GM12878 (cell line): Measurements from ENCODE around the gene NUMA1. TPM values are rescaled to one million over a fixed set of nuclear protein-coding genes. Genes with fewer than 3 reads are reported as not detected.

Source experiments
- ATAC-seq: fragments of 200-7000 bp; cut with Tn5 transposase; 3 replicates; pipeline ENCODE4 v1.9.1; 2020; ENCODE audit warnings: mild to moderate bottlenecking, moderate library complexity
- Bru-seq: library from RNA; stranded (reverse); fragments of 400-500 nt; gene quantifications from one replicate; lab custom pipeline; 2021; lab: Mats Ljungman, UMichigan
- BruChase-seq, 2 experiments: library from RNA; stranded (reverse); fragments of 400-500 nt; gene quantifications; one replicate each; lab custom pipeline; 2021; lab: Mats Ljungman, UMichigan
- BruUV-seq: library from RNA; stranded (reverse); fragments of 400-500 nt; replicated peaks from 2 replicates; lab custom pipeline; 2021; lab: Mats Ljungman, UMichigan
- CTCF ChIA-PET: fragments of 300-600 bp; sonication (Branson Sonifier 250); formaldehyde crosslinking; extraction: SDS; loops from one replicate; lab custom pipeline; 2021; ENCODE audit warnings: inconsistent platforms; lab: Yijun Ruan, JAX
- POLR2A ChIA-PET: fragments of 350-600 bp; formaldehyde crosslinking; extraction: SDS; loops from one replicate; lab custom pipeline; 2021; ENCODE audit warnings: inconsistent platforms; lab: Charles Lee
- RAD21 ChIA-PET: fragments of 300-600 bp; sonication (Branson Sonifier 250); formaldehyde crosslinking; loops from one replicate; lab custom pipeline; 2023; ENCODE audit warnings: antibody characterized with exemption; ENCODE audit not compliant: unreplicated experiment; lab: Charles Lee
- SMC1A ChIA-PET: fragments of 300-600 bp; sonication (Branson Sonifier 250); formaldehyde crosslinking; loops from one replicate; lab custom pipeline; 2023; ENCODE audit not compliant: unreplicated experiment, uncharacterized antibody; lab: Charles Lee
- DNase-seq: peaks from one replicate; pipeline ENCODE4 v3.0.0-alpha.2; 2011; ENCODE audit warnings: low read depth, low spot score
- FAIRE-seq: peaks from 3 replicates; lab custom pipeline; 2011; peaks lifted over from hg19 to GRCh38; lab: Jason Lieb, UNC
- H2AFZ ChIP-seq: 2 replicates; pipeline ENCODE4 v1.6.0; 2011; ENCODE audit warnings: low read depth, low read length, control low read depth; ENCODE audit not compliant: control insufficient read depth
- H3K27ac ChIP-seq: 2 replicates; pipeline ENCODE4 v1.5.1; 2011; ENCODE audit warnings: control low read depth; ENCODE audit not compliant: control insufficient read depth, insufficient read depth
- H3K27me3 ChIP-seq, 2 experiments: replicated peaks in 1 of 2; 2 replicates each; pipeline versions ENCODE4 v1.6.0 to v1.6.1; 2011; ENCODE audit warnings: low read length in 1 of 2; ENCODE audit not compliant: control insufficient read depth in 2 of 2, insufficient read depth in 2 of 2
- H3K36me3 ChIP-seq, 2 experiments: 2 replicates each; pipeline ENCODE4 v1.5.1; 2011; ENCODE audit warnings: low read length in 1 of 2; ENCODE audit not compliant: control insufficient read depth in 2 of 2, insufficient read depth in 2 of 2
- H3K4me1 ChIP-seq: 2 replicates; pipeline ENCODE4 v1.6.1; 2011; ENCODE audit warnings: mild to moderate bottlenecking, low read length, moderate library complexity, mixed read lengths; ENCODE audit not compliant: control insufficient read depth, insufficient read depth
- H3K4me2 ChIP-seq: 2 replicates; pipeline ENCODE4 v1.6.0; 2011; ENCODE audit warnings: control low read depth; ENCODE audit not compliant: control insufficient read depth, insufficient read depth
- H3K4me3 ChIP-seq: fragments of 200-600 bp; sonication (generic); 2 replicates; pipeline ENCODE4 v1.5.1; 2016
- H3K79me2 ChIP-seq: 2 replicates; pipeline ENCODE4 v1.6.0; 2011; ENCODE audit warnings: low read length; ENCODE audit not compliant: control insufficient read depth, insufficient read depth
- H3K9ac ChIP-seq: 2 replicates; pipeline ENCODE4 v1.8.0; 2011; ENCODE audit warnings: low read length, control low read depth, mixed read lengths; ENCODE audit not compliant: control insufficient read depth, insufficient read depth
- H3K9me3 ChIP-seq: replicated peaks from 3 replicates; pipeline ENCODE4 v1.5.1; 2011; ENCODE audit warnings: mild to moderate bottlenecking, low read length; ENCODE audit not compliant: control insufficient read depth, insufficient read depth
- H4K20me1 ChIP-seq: 2 replicates; pipeline ENCODE4 v1.6.0; 2011; ENCODE audit not compliant: control insufficient read depth, insufficient read depth
- CTCF ChIP-seq, 3 experiments: IDR thresholded peaks in 2 of 3; conservative IDR thresholded peaks in 1 of 3; 2 replicates each; pipeline ENCODE4 v1.5.1; 2011; ENCODE audit warnings: low read depth in 3 of 3, low read length in 3 of 3, mild to moderate bottlenecking in 3 of 3, control low read depth in 2 of 3, moderate library complexity in 2 of 3, inconsistent platforms in 1 of 3, mixed read lengths in 1 of 3; ENCODE audit not compliant: control insufficient read depth in 2 of 3, insufficient read depth in 1 of 3; ENCODE audit errors: extremely low read depth in 1 of 3
- POU2F2 ChIP-seq: IDR thresholded peaks from 3 replicates; pipeline ENCODE4 v1.6.1; 2011; ENCODE audit warnings: low read depth, mild to moderate bottlenecking, low read length, borderline replicate concordance
- RB1 ChIP-seq: fragments of 450-650 bp; formaldehyde crosslinking; IDR thresholded peaks from 2 replicates; pipeline ENCODE4 v1.6.1; 2017; ENCODE audit warnings: mild to moderate bottlenecking, borderline replicate concordance
- RCOR1 ChIP-seq: conservative IDR thresholded peaks from 2 replicates; pipeline ENCODE4 v1.6.1; 2012; ENCODE audit warnings: low read depth, low read length, improper control_type of control experiment
- SIN3A ChIP-seq: IDR thresholded peaks from 2 replicates; pipeline ENCODE4 v1.6.1; 2012; ENCODE audit warnings: low read depth, low read length, improper control_type of control experiment
- WRNIP1 ChIP-seq: IDR thresholded peaks from 2 replicates; pipeline ENCODE4 v1.6.1; 2011; ENCODE audit warnings: low read depth, low read length, improper control_type of control experiment, borderline replicate concordance
- ZNF592 ChIP-seq: fragments of 450-650 bp; IDR thresholded peaks from 2 replicates; pipeline ENCODE4 v1.6.1; 2017; ENCODE audit warnings: mild to moderate bottlenecking, moderate library complexity
- whole genome bisulfite sequencing: methylation state at CpG from one replicate; pipeline ENCODE4 v1.1.6; 2016; ENCODE audit warnings: low lambda C conversion rate; ENCODE audit not compliant: insufficient replicate concordance, insufficient coverage; ENCODE audit errors: missing lambda C conversion rate; 5-methylcytosine and 5-hydroxymethylcytosine counted together
- in situ Hi-C: fragments of 300-500 bp; cut with MboI; formaldehyde crosslinking; loops from 9 replicates; pipeline ENCODE4 v1.14.3; 2018; ENCODE audit warnings: mixed read lengths
- intact Hi-C: fragments of 100-400 bp; cut with micrococcal nuclease; formaldehyde crosslinking; loops from one replicate; pipeline ENCODE4 v1.14.2; 2022; ENCODE audit not compliant: unreplicated experiment
- long read RNA-seq, 2 experiments: library from polyadenylated mRNA; unstranded; transcript quantifications; one replicate each; pipeline ENCODE4 v2.0.0, GENCODE V29; 2019 to 2020
- polyA minus RNA-seq, 3 experiments: library from RNA; depleted of rRNA, polyadenylated mRNA; stranded (reverse); fragments of >200 nt; gene quantifications; 2 replicates each; pipeline ENCODE4 v1.2.3, GENCODE V29; 2011
- polyA plus RNA-seq, 11 experiments: library from polyadenylated mRNA; depleted of rRNA in 4 of 11; unstranded in 6 of 11; stranded (reverse) in 5 of 11; fragments of >200 nt; fragmentation: Nextera tagmentation in 4 of 11; fragmentation: Illumina TruSeq in 1 of 11; extraction: Ambion mirVana in 4 of 11; extraction: Trizol in 1 of 11; gene quantifications; 1 replicate in 1 of 11; 2 replicates in 10 of 11; pipeline versions ENCODE4 v1.2.1 to v1.2.3, GENCODE V29; 2011 to 2016; ENCODE audit warnings: inconsistent platforms in 2 of 11, missing spikeins in 2 of 11, low read depth in 1 of 11
- total RNA-seq, 4 experiments: library from RNA; depleted of rRNA in 3 of 4; stranded (reverse); fragments of >200 nt in 3 of 4; fragmentation: Illumina TruSeq in 1 of 4; extraction: Trizol in 1 of 4; gene quantifications; 2 replicates each; pipeline versions ENCODE4 v1.2.1 to v1.2.3, GENCODE V29; 2013 to 2021

The NUMA1 gene
- total RNA-seq (2013; cell fraction: nucleolus; rRNA removed): 241 and 261 TPM in 2 replicates
- total RNA-seq (2014; rRNA removed) (82.3 and 88.1 TPM in 2 replicates), total RNA-seq (2014; rRNA removed; fragmentation: Illumina TruSeq; extraction: Trizol) (44.3 TPM in 2 replicates), total RNA-seq (2021) (102 and 111 TPM in 2 replicates), polyA plus RNA-seq (2011; rRNA removed) (32.7 and 61.5 TPM in 2 replicates), polyA plus RNA-seq (2014; fragmentation: Illumina TruSeq; extraction: Trizol) (36.7 and 60.6 TPM in 2 replicates), polyA plus RNA-seq (2014; fragmentation: Nextera tagmentation; extraction: Ambion mirVana) (1 to 10 TPM; 5.5 to 7.1 TPM), polyA plus RNA-seq (2014; rRNA removed) (77.3 and 84.6 TPM in 2 replicates), polyA plus RNA-seq (2016; fragmentation: Nextera tagmentation; extraction: Ambion mirVana) (10 to 100 TPM; 58.1 to 63.5 TPM), polyA minus RNA-seq (2011; rRNA and poly(A)+ RNA removed) (115 and 125 TPM in 2 replicates), Bru-seq, nascent RNA (percentile 81 among the genes with signal in this experiment), BruChase-seq, experiment 1, labeled RNA remaining after a 6-hour chase (percentile 87 among the genes with signal in this experiment), BruChase-seq, experiment 2, labeled RNA remaining after a 2-hour chase (percentile 84 among the genes with signal in this experiment)
- 53.5 TPM for polyA plus RNA-seq (2011; ENCODE audit: low read depth)
- 69.4 and 72.3 TPM in 2 replicates for polyA plus RNA-seq (2011; cell fraction: cytosol; rRNA removed)
- 236 and 254 TPM in 2 replicates for polyA plus RNA-seq (2011; cell fraction: nucleus; rRNA removed)
- polyA plus RNA-seq (2012): 95.7 and 106 TPM in 2 replicates
- polyA minus RNA-seq (2011; cell fraction: cytosol; rRNA and poly(A)+ RNA removed): 46.7 and 48.0 TPM in 2 replicates
- 90.7 and 135 TPM in 2 replicates for polyA minus RNA-seq (2011; cell fraction: nucleus; rRNA and poly(A)+ RNA removed)
- long read RNA-seq, experiment 1, partial matches to known transcripts: 8 of 9 reads
- long read RNA-seq, experiment 1, other reads (novel, unspliced or antisense): 1 of 9 reads
- long read RNA-seq, experiment 2, partial matches to known transcripts: 12 of 23 reads
- long read RNA-seq, experiment 2, other reads (novel, unspliced or antisense): 5 of 23 reads

GRCh38 chr11:72080326-72081183, at the start of gene NUMA1, which contains the start of gene LRRC51:
TSS of gene NUMA1 (minus strand) at chr11:72080542. CDS start at chr11:72035943, 44,599 bp downstream.
TSS of gene LRRC51 (plus strand) at chr11:72080850. CDS start at chr11:72089084, 8,234 bp downstream.
- Histone ChIP-seq H3K9me3 (no peaks in the 10 kb centered on the region), H3K27ac (peak within 1 kb of the TSS; percentile 78), H3K79me2 (peaks cover 41% of the 10 kb centered on the region), H4K20me1 (no peaks in the 10 kb centered on the region), H3K27me3 (no peaks in the 10 kb centered on the region), H3K9ac (peak within 1 kb of the TSS; percentile 72), H3K4me2 (peak within 1 kb of the TSS; percentile 89), H3K4me1 (peaks cover 16% of the 10 kb centered on the region), H3K36me3 (0 out of 4 replicates have a peak, but pooled peaks cover 0 to 2% of the 10 kb centered on the region in 2 experiments), H2AFZ (peak within 1 kb of the TSS; percentile 93), H3K4me3 (peak within 1 kb of the TSS; percentile 77)
- FAIRE-seq (peak; percentile 98), ATAC-seq (peak; percentile 97), DNase-seq (peak; percentile 99)
- in situ Hi-C loops (no loop called here), intact Hi-C loops (loop anchor here (1.0 to 2.0 kb wide), 2 partner anchors 23 to 40 kb away; partner anchors contain the start of gene LAMTOR1)
- ChIA-PET CTCF (interaction anchor here (1.0 to 2.9 kb wide), 6 partner anchors 10 to 55 kb away, joined by 3 to 49 read pairs (median 16); no protein-coding TSS in a partner anchor), RAD21 (interaction anchor here (1.1 to 2.4 kb wide), 2 partner anchors 10 to 43 kb away, joined by 4 to 16 read pairs; no protein-coding TSS in a partner anchor), SMC1A (interaction anchor here (0.6 to 3.5 kb wide), 8 partner anchors 10 to 102 kb away, joined by 3 to 30 read pairs (median 4); no protein-coding TSS in a partner anchor), POLR2A (interaction anchor here (0.9 to 1.9 kb wide), 5 partner anchors 32 to 153 kb away, joined by 3 to 13 read pairs (median 4); partner anchors contain the start of genes ANAPC15 and XNDC1N)
- no TSS peak for BruUV-seq
- 1% methylated on average over 60 of the region's 60 CpGs for WGBS
- TF ChIP-seq RB1 (peak; percentile 89), SIN3A (peak; percentile 95), WRNIP1 (no peak), ZNF592 (no peak), RCOR1 (no peak), POU2F2 (no peak), CTCF (IDR thresholded peaks at IDR 0.05 in 2 of 3, conservative IDR thresholded peaks at IDR 0.05 in 1 of 3; ENCODE audit: control insufficient read depth in 2 of 3, extremely low read depth in 1 of 3, insufficient read depth in 1 of 3, low read depth in 3 of 3, low read length in 3 of 3) (no peak)
